Measurements from ENCODE around the gene TRIB2.

The TRIB2 gene

GRCh38 chr2:12705230-12705629 lies 11.5 kb upstream of the TRIB2 start:
- Histone ChIP-seq H3K4me3 (no peak overlapping the region), H3K36me3 (ENCODE audit: insufficient read depth, low read length) (no peaks in the 10 kb centered on the region), H3K9ac (ENCODE audit: insufficient read length) (no peak overlapping the region), H3K27ac (no peak overlapping the region), H3K9me3 (ENCODE audit: low read depth, low read length) (no peaks in the 10 kb centered on the region)
- no peak for DNase-seq (ENCODE audit: low read depth, low spot score)
- no peak for TF ChIP-seq FOXP2 (optimal IDR thresholded peaks at IDR 0.05; ENCODE audit: control extremely low read depth, extremely low read length, insufficient read depth)
- no peak for TF ChIP-seq EZH2 (IDR thresholded peaks at IDR 0.05)
- no peak for TF ChIP-seq POLR2AphosphoS5 (IDR thresholded peaks at IDR 0.05; ENCODE audit: borderline replicate concordance, low read depth, low read length)

- Histone ChIP-seq H3K27ac (no peak overlapping the region), H3K9ac (ENCODE audit: insufficient read length) (no peak overlapping the region), H3K36me3 (ENCODE audit: insufficient read depth, low read length) (no peaks in the 10 kb centered on the region), H3K4me3 (no peak overlapping the region), H3K9me3 (ENCODE audit: low read depth, low read length) (no peaks in the 10 kb centered on the region)
- DNase-seq (ENCODE audit: low read depth, low spot score) = no peak
- TF ChIP-seq FOXP2 (optimal IDR thresholded peaks at IDR 0.05; ENCODE audit: control extremely low read depth, extremely low read length, insufficient read depth) = no peak
Observed at GRCh38 chr2:12705742-12706141, 11.0 kb upstream of the TRIB2 start.

GRCh38 chr2:12708508-12709206 lies 8.1 kb upstream of the TRIB2 start:
- no peak for DNase-seq (ENCODE audit: low read depth, low spot score)
- Histone ChIP-seq H3K4me3 (no peak overlapping the region), H3K9me3 (ENCODE audit: low read depth, low read length) (no peaks in the 10 kb centered on the region), H3K27ac (no peak overlapping the region), H3K36me3 (ENCODE audit: insufficient read depth, low read length) (no peaks in the 10 kb centered on the region), H3K9ac (ENCODE audit: insufficient read length) (no peak overlapping the region)
- no peak for TF ChIP-seq POLR2AphosphoS5 (IDR thresholded peaks at IDR 0.05; ENCODE audit: borderline replicate concordance, low read depth, low read length)
- no peak for TF ChIP-seq EZH2 (IDR thresholded peaks at IDR 0.05)
- TF ChIP-seq FOXP2 (optimal IDR thresholded peaks at IDR 0.05; ENCODE audit: control extremely low read depth, extremely low read length, insufficient read depth) = no peak

DNA sequence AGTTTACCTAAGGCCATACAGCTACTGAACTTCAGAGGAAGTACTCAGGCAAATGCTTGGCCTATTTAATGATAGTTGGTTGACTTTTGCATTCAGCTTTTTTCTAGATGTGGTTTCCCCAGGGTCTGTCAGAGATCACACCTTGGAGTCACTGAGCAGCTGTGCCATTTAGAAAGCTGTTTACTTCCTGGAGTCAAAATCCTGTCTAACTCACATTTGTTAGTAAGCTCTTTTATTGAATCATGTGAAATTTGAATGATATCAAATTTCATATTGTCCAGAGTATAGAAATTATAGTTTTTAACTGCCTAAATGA lies 7.6 kb upstream of the TRIB2 start:
- no peak for DNase-seq (ENCODE audit: low read depth, low spot score)
- TF ChIP-seq FOXP2 (optimal IDR thresholded peaks at IDR 0.05; ENCODE audit: control extremely low read depth, extremely low read length, insufficient read depth) (no peak), POLR2AphosphoS5 (IDR thresholded peaks at IDR 0.05; ENCODE audit: borderline replicate concordance, low read depth, low read length) (no peak), EZH2 (IDR thresholded peaks at IDR 0.05) (no peak)
- H3K9me3 ChIP-seq (ENCODE audit: low read depth, low read length) = no peaks in the 10 kb centered on the region
- no peak overlapping the region for H3K27ac ChIP-seq
- no peak overlapping the region for H3K4me3 ChIP-seq
- no peaks in the 10 kb centered on the region for H3K36me3 ChIP-seq (ENCODE audit: insufficient read depth, low read length)
- no peak overlapping the region for H3K9ac ChIP-seq (ENCODE audit: insufficient read length)

- no peak for TF ChIP-seq FOXP2 (optimal IDR thresholded peaks at IDR 0.05; ENCODE audit: control extremely low read depth, extremely low read length, insufficient read depth)
- TF ChIP-seq POLR2AphosphoS5 (IDR thresholded peaks at IDR 0.05; ENCODE audit: borderline replicate concordance, low read depth, low read length) = no peak
- no peak for TF ChIP-seq EZH2 (IDR thresholded peaks at IDR 0.05)
- no peak overlapping the region for H3K9ac ChIP-seq (ENCODE audit: insufficient read length)
- H3K9me3 ChIP-seq (ENCODE audit: low read depth, low read length) = no peaks in the 10 kb centered on the region
- no peaks in the 10 kb centered on the region for H3K36me3 ChIP-seq (ENCODE audit: insufficient read depth, low read length)
- H3K4me3 ChIP-seq = no peak overlapping the region
- no peak for DNase-seq (ENCODE audit: low read depth, low spot score)
- H3K27ac ChIP-seq = no peak overlapping the region
Observed at GRCh38 chr2:12710301-12710700, 6.4 kb upstream of the TRIB2 start.

DNA sequence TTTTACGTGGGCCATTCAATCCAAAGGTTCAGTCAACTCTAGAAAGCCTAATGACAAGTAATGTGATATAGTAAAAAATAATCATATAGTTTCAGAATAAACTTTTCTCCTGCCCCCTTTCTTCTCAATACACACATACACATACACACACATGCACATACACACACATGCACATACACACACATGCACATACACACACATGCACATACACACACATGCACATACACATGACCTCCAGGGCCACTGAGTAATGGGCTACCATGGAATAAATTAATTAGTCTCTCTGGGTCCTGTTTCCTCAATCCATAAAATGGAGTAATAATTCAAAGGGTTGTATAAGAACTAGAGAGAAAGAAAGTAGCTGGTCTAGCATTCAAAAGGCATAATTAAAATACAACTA lies 5.4 kb upstream of the TRIB2 start:
- no peak for TF ChIP-seq POLR2AphosphoS5 (IDR thresholded peaks at IDR 0.05; ENCODE audit: borderline replicate concordance, low read depth, low read length)
- no peak for TF ChIP-seq EZH2 (IDR thresholded peaks at IDR 0.05)
- TF ChIP-seq FOXP2 (optimal IDR thresholded peaks at IDR 0.05; ENCODE audit: control extremely low read depth, extremely low read length, insufficient read depth) = no peak

GRCh38 chr2:12712881-12713280 lies 3.9 kb upstream of the TRIB2 start:
- Histone ChIP-seq H3K4me3 (no peak overlapping the region), H3K9me3 (ENCODE audit: low read depth, low read length) (no peaks in the 10 kb centered on the region), H3K36me3 (ENCODE audit: insufficient read depth, low read length) (no peaks in the 10 kb centered on the region), H3K27ac (no peak overlapping the region), H3K9ac (ENCODE audit: insufficient read length) (no peak overlapping the region)
- TF ChIP-seq EZH2 (IDR thresholded peaks at IDR 0.05) (no peak), POLR2AphosphoS5 (IDR thresholded peaks at IDR 0.05; ENCODE audit: borderline replicate concordance, low read depth, low read length) (no peak), FOXP2 (optimal IDR thresholded peaks at IDR 0.05; ENCODE audit: control extremely low read depth, extremely low read length, insufficient read depth) (no peak)
- no peak for DNase-seq (ENCODE audit: low read depth, low spot score)

More for the DNA sequence above, 5.4 kb upstream of the TRIB2 start:
- no peak overlapping the region for H3K9ac ChIP-seq (ENCODE audit: insufficient read length)
- no peak overlapping the region for H3K4me3 ChIP-seq
- no peaks in the 10 kb centered on the region for H3K9me3 ChIP-seq (ENCODE audit: low read depth, low read length)
- H3K27ac ChIP-seq = no peak overlapping the region
- H3K36me3 ChIP-seq (ENCODE audit: insufficient read depth, low read length) = no peaks in the 10 kb centered on the region
- DNase-seq (ENCODE audit: low read depth, low spot score) = no peak

DNA sequence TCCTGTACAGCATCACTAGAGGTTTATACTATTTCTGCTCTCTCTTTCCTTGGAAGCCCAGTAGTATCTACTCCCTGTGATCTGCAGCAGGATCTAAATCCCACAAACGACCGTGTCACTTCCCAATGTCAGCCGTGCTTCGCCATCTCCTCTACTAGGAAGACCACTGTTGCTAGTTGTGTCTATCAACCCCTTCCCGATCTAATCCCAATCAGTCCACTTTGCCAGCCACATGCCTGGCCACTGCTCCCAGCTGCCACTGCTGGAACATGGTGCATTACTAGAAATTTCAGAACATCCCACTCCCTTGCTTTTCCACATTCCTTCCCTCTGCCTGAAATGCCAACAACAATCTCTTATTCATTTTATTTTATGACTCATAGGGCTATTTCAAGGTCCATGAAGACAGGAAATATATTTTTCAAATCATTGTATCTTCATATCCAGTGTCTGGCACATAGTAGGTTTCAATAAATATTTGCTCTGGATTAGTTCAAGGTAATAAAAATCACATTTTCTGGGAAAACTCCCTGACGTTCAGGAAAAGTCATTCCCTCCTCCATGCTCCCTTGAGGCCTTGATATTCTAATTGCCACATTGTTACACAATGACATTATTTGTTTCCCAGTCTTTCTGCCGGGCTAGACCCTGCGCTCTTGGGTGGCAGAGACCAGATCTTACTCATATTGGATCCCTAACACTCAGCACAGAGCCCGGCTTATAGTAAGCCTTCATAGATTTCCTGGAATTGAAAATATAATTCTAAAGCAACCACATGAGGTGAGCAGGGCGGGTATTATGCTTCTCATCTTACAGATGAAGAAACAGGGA lies 2.1 kb upstream of the TRIB2 start:
- no peak for DNase-seq (ENCODE audit: low read depth, low spot score)
- H3K4me3 ChIP-seq = no peak overlapping the region

More for the DNA sequence above, 2.1 kb upstream of the TRIB2 start:
- Histone ChIP-seq H3K27ac (no peak overlapping the region), H3K9ac (ENCODE audit: insufficient read length) (no peak overlapping the region), H3K36me3 (ENCODE audit: insufficient read depth, low read length) (no peaks in the 10 kb centered on the region), H3K9me3 (ENCODE audit: low read depth, low read length) (no peaks in the 10 kb centered on the region)
- no peak for TF ChIP-seq EZH2 (IDR thresholded peaks at IDR 0.05)
- TF ChIP-seq POLR2AphosphoS5 (IDR thresholded peaks at IDR 0.05; ENCODE audit: borderline replicate concordance, low read depth, low read length) = no peak
- no peak for TF ChIP-seq FOXP2 (optimal IDR thresholded peaks at IDR 0.05; ENCODE audit: control extremely low read depth, extremely low read length, insufficient read depth)
